Peyer's patch (tissue), 4 donors: ENCODE measurements around the gene LY6G6D. TPM values are rescaled to one million over a fixed set of nuclear protein-coding genes. Genes with fewer than 3 reads are reported as not detected.

Experiments used
- DNase-seq, 3 donors: peaks; one replicate each; pipeline ENCODE4 v3.0.0-alpha.2; 2017 to 2019
- H3K27ac ChIP-seq, 4 donors: fragments of 200-600 bp; sonication (generic); one replicate each; pipeline ENCODE4 v1.5.1; 2016 to 2019
- H3K27me3 ChIP-seq, 2 donors: fragments of 200-600 bp; sonication (generic); one replicate each; pipeline ENCODE4 v1.5.1; 2019
- H3K36me3 ChIP-seq, 3 donors: fragments of 200-600 bp; sonication (generic); one replicate each; pipeline ENCODE4 v1.5.1; 2016 to 2019
- H3K4me1 ChIP-seq, 4 donors: fragments of 200-600 bp; sonication (generic); one replicate each; pipeline ENCODE4 v1.5.1; 2016 to 2019
- H3K4me3 ChIP-seq, 4 donors: fragments of 200-600 bp; sonication (generic); 1 replicate in 3 of 4; 2 replicates in 1 of 4; pipeline ENCODE4 v1.5.1; 2016 to 2019; ENCODE audit warnings: mild to moderate bottlenecking in 1 of 4
- H3K9me3 ChIP-seq, 4 donors: fragments of 200-600 bp; sonication (generic); one replicate each; pipeline ENCODE4 v1.5.1; 2016 to 2019; ENCODE audit warnings: mild to moderate bottlenecking in 1 of 4
- CTCF ChIP-seq, 6 experiments: fragments of 450-650 bp in 4 of 6; fragments of 200-600 bp in 2 of 6; sonication (generic) in 1 of 6; IDR thresholded peaks; one replicate each; pipeline ENCODE4 v1.5.1; 2017 to 2019; ENCODE audit warnings: antibody characterized with exemption in 6 of 6, mild to moderate bottlenecking in 3 of 6, moderate library complexity in 1 of 6
- POLR2A ChIP-seq, 2 donors: fragments of 450-650 bp; IDR thresholded peaks; one replicate each; pipeline ENCODE4 v1.5.1; 2017; ENCODE audit warnings: antibody characterized with exemption in 2 of 2, mild to moderate bottlenecking in 2 of 2, moderate library complexity in 2 of 2
- total RNA-seq, 4 donors: library from RNA; depleted of rRNA; stranded (reverse); fragments of >200 nt; gene quantifications; one replicate each; pipeline ENCODE4 v1.1.0, GENCODE V29; 2016

The LY6G6D gene
- total RNA-seq, 4 donors from 2014 or later = not detected

GRCh38 chr6:31676322-31676903 lies 38.7 kb upstream of the LY6G6D start:
- no peak overlapping the region for H3K4me3 ChIP-seq
- peaks cover 0 to 20% (median 0%) of the 10 kb centered on the region in 3 donors for H3K36me3 ChIP-seq
- H3K27me3 ChIP-seq = no peaks in the 10 kb centered on the region
- H3K9me3 ChIP-seq = no peaks in the 10 kb centered on the region
- TF ChIP-seq POLR2A (IDR thresholded peaks at IDR 0.05) (no peak), CTCF (IDR thresholded peaks at IDR 0.05) (no peak)
- no peak overlapping the region for H3K27ac ChIP-seq
- no peak for DNase-seq
- peaks cover 0 to 13% (median 2%) of the 10 kb centered on the region in 4 donors for H3K4me1 ChIP-seq

- H3K9me3 ChIP-seq = no peaks in the 10 kb centered on the region
- no peak for DNase-seq
- H3K27ac ChIP-seq = no peak overlapping the region
- H3K4me3 ChIP-seq = no peak overlapping the region
- H3K27me3 ChIP-seq = no peaks in the 10 kb centered on the region
- TF ChIP-seq POLR2A (IDR thresholded peaks at IDR 0.05) = no peak
- TF ChIP-seq CTCF (IDR thresholded peaks at IDR 0.05) = no peak
- peaks cover 0 to 15% (median 0%) of the 10 kb centered on the region in 3 donors for H3K36me3 ChIP-seq
- H3K4me1 ChIP-seq = peaks cover 0 to 18% (median 3%) of the 10 kb centered on the region in 4 donors
These were observed 38.2 kb upstream of the LY6G6D start for GRCh38 chr6:31676904-31677303.

- no peak for DNase-seq
- TF ChIP-seq POLR2A (IDR thresholded peaks at IDR 0.05) (no peak), CTCF (IDR thresholded peaks at IDR 0.05) (no peak)
- Histone ChIP-seq H3K27me3 (no peaks in the 10 kb centered on the region), H3K4me1 (peaks cover 0 to 25% (median 3%) of the 10 kb centered on the region in 4 donors), H3K36me3 (peaks cover 0 to 4% (median 0%) of the 10 kb centered on the region in 3 donors), H3K4me3 (no peak overlapping the region), H3K27ac (no peak overlapping the region), H3K9me3 (no peaks in the 10 kb centered on the region)
These were observed 37.2 kb upstream of the LY6G6D start for GRCh38 chr6:31677955-31678354.

GRCh38 chr6:31680226-31681134 lies 34.7 kb upstream of the LY6G6D start, which contains the start of gene LY6G5C:
LY6G5C (minus strand) TSS chr6:31681067; CDS start chr6:31680373, 694 bp downstream.
- Histone ChIP-seq H3K27me3 (no peaks in the 10 kb centered on the region), H3K4me3 (peak within 1 kb of the TSS; percentile 41 to 69 (median 60)), H3K27ac (peak within 1 kb of the TSS; percentile 59 to 77 (median 69)), H3K4me1 (peaks cover 0 to 25% (median 3%) of the 10 kb centered on the region in 4 donors), H3K36me3 (no peaks in the 10 kb centered on the region), H3K9me3 (no peaks in the 10 kb centered on the region)
- peak; percentile 78 to 92 (median 83) for DNase-seq
- peak; percentile 47 to 88 (median 82) for TF ChIP-seq CTCF (IDR thresholded peaks at IDR 0.05)
- TF ChIP-seq POLR2A (IDR thresholded peaks at IDR 0.05) = peak in 1 of 2 donors; percentile 17

- Histone ChIP-seq H3K4me3 (peak overlapping the region; percentile 41 to 69 (median 60)), H3K27me3 (no peaks in the 10 kb centered on the region), H3K36me3 (peaks cover 0 to 7% (median 0%) of the 10 kb centered on the region in 3 donors), H3K27ac (peak overlapping the region; percentile 59 to 77 (median 69)), H3K4me1 (peaks cover 0 to 25% (median 3%) of the 10 kb centered on the region in 4 donors), H3K9me3 (no peaks in the 10 kb centered on the region)
- peak; percentile 50 to 67 (median 65) for DNase-seq
- no peak for TF ChIP-seq POLR2A (IDR thresholded peaks at IDR 0.05)
- peak in 2 of 6 experiments; percentile 5 to 12 for TF ChIP-seq CTCF (IDR thresholded peaks at IDR 0.05)
These were observed 33.9 kb upstream of the LY6G6D start for GRCh38 chr6:31681135-31681671.
